MCF 10A (cell line): Measurements from ENCODE around the gene PAPSS1. TPM values are rescaled to one million over a fixed set of nuclear protein-coding genes. Genes with fewer than 3 reads are reported as not detected.

ENCODE experiments used
- BruUV-seq: library from RNA; stranded (reverse); fragments of 400-500 nt; replicated peaks from 2 replicates; lab custom pipeline; 2021; lab: Mats Ljungman, UMichigan
- CTCF ChIA-PET: fragments of 300-600 bp; sonication (Branson Sonifier 250); formaldehyde crosslinking; extraction: SDS; loops from one replicate; lab custom pipeline; 2021; ENCODE audit warnings: antibody characterized with exemption, inconsistent platforms; lab: Yijun Ruan, JAX
- POLR2A ChIA-PET: fragments of 300-600, 350-650 bp; sonication (Branson Sonifier 250); formaldehyde crosslinking; extraction: SDS; loops from one replicate; lab custom pipeline; 2020; ENCODE audit warnings: antibody characterized with exemption, inconsistent platforms; lab: Yijun Ruan, JAX
- DNase-seq: peaks from one replicate; pipeline ENCODE4 v3.0.0-alpha.2; 2018; ENCODE audit not compliant: unreplicated experiment
- H3K27ac Mint-ChIP-seq: one replicate; pipeline ENCODE4 v1.8.0; 2022; ENCODE audit warnings: mild to moderate bottlenecking, low read depth, mixed read lengths; ENCODE audit not compliant: unreplicated experiment
- H3K27me3 Mint-ChIP-seq: one replicate; pipeline ENCODE4 v1.8.0; 2022; ENCODE audit warnings: mixed read lengths; ENCODE audit not compliant: insufficient read depth, unreplicated experiment
- H3K36me3 Mint-ChIP-seq: one replicate; pipeline ENCODE4 v1.8.0; 2022; ENCODE audit warnings: mild to moderate bottlenecking, moderate library complexity, mixed read lengths; ENCODE audit not compliant: insufficient read depth, unreplicated experiment
- H3K4me1 Mint-ChIP-seq: one replicate; pipeline ENCODE4 v1.8.0; 2022; ENCODE audit warnings: mixed read lengths; ENCODE audit not compliant: insufficient read depth, unreplicated experiment
- H3K4me3 Mint-ChIP-seq: one replicate; pipeline ENCODE4 v1.8.0; 2022; ENCODE audit warnings: mild to moderate bottlenecking, moderate library complexity, mixed read lengths; ENCODE audit not compliant: unreplicated experiment
- H3K9me3 Mint-ChIP-seq: one replicate; pipeline ENCODE4 v1.8.0; 2022; ENCODE audit warnings: mixed read lengths; ENCODE audit not compliant: unreplicated experiment
- CTCF ChIP-seq: fragments of 200-600 bp; IDR thresholded peaks from one replicate; pipeline ENCODE4 v1.8.0; 2022; ENCODE audit warnings: antibody characterized with exemption, mild to moderate bottlenecking; ENCODE audit not compliant: unreplicated experiment
- intact Hi-C: fragments of 100-400 bp; cut with micrococcal nuclease; formaldehyde crosslinking; loops from 2 replicates; pipeline ENCODE4 v1.14.1; 2022
- total RNA-seq: library from RNA; stranded (reverse); gene quantifications from 2 replicates; pipeline ENCODE4 v1.2.3, GENCODE V29; 2022

PAPSS1 gene
- total RNA-seq, 1 experiment from 2014 or later = 63.9 TPM

GRCh38 chr4:107742196-107742595 lies 22.2 kb upstream of the PAPSS1 start:
- Mint-ChIP-seq H3K4me1 (no peaks in the 10 kb centered on the region), H3K9me3 (peaks cover 14% of the 10 kb centered on the region), H3K4me3 (no peak overlapping the region), H3K36me3 (no peaks in the 10 kb centered on the region), H3K27me3 (no peaks in the 10 kb centered on the region), H3K27ac (no peak overlapping the region)
- TF ChIP-seq CTCF = no peak
- CTCF ChIA-PET = interaction anchor here (0.6 to 0.7 kb wide), 2 partner anchors 10 to 928 kb away, joined by 3 read pairs; no protein-coding TSS in a partner anchor
- no peak for DNase-seq
- BruUV-seq = no TSS peak
- intact Hi-C loops = no loop called here
- POLR2A ChIA-PET = no interaction called here

GRCh38 chr4:107740950-107741701 lies 21.1 kb upstream of the PAPSS1 start:
- TF ChIP-seq CTCF = no peak
- no peak for DNase-seq
- Mint-ChIP-seq H3K36me3 (no peaks in the 10 kb centered on the region), H3K4me1 (no peaks in the 10 kb centered on the region), H3K4me3 (no peak overlapping the region), H3K27ac (no peak overlapping the region), H3K9me3 (peaks cover 14% of the 10 kb centered on the region), H3K27me3 (no peaks in the 10 kb centered on the region)
- ChIA-PET CTCF (interaction anchor here (0.7 to 0.8 kb wide), 3 partner anchors 9 to 19 kb away, joined by 3 read pairs; no protein-coding TSS in a partner anchor), POLR2A (interaction anchor here (1.0 kb wide), 1 partner anchor 85 kb away, joined by 4 read pairs; no protein-coding TSS in a partner anchor)
- BruUV-seq = no TSS peak
- intact Hi-C loops = no loop called here

- Mint-ChIP-seq H3K27me3 (no peaks in the 10 kb centered on the region), H3K27ac (no peak overlapping the region), H3K4me1 (no peaks in the 10 kb centered on the region), H3K4me3 (no peak overlapping the region), H3K36me3 (no peaks in the 10 kb centered on the region), H3K9me3 (peaks cover 14% of the 10 kb centered on the region)
- BruUV-seq = no TSS peak
- DNase-seq = peak; percentile 24
- CTCF ChIA-PET = interaction anchor here (0.6 to 0.8 kb wide), 3 partner anchors 18 to 60 kb away, joined by 3 to 4 read pairs (median 3); no protein-coding TSS in a partner anchor
- POLR2A ChIA-PET = interaction anchor here (1.0 kb wide), 1 partner anchor 86 kb away, joined by 4 read pairs; no protein-coding TSS in a partner anchor
- no peak for TF ChIP-seq CTCF
- intact Hi-C loops = no loop called here
Observed at GRCh38 chr4:107740381-107740780, 20.3 kb upstream of the PAPSS1 start.

GRCh38 chr4:107737450-107737849 lies 17.4 kb upstream of the PAPSS1 start:
- DNase-seq = no peak
- Mint-ChIP-seq H3K9me3 (peaks cover 6% of the 10 kb centered on the region), H3K27ac (peak overlapping the region; percentile 32), H3K36me3 (no peaks in the 10 kb centered on the region), H3K4me3 (no peak overlapping the region), H3K27me3 (no peaks in the 10 kb centered on the region), H3K4me1 (no peaks in the 10 kb centered on the region)
- TF ChIP-seq CTCF = no peak
- intact Hi-C loops = loop anchor here (5.0 to 10.0 kb wide), 2 partner anchors 553 to 685 kb away; no protein-coding TSS in a partner anchor
- CTCF ChIA-PET = interaction anchor here (0.6 to 4.6 kb wide), 29 partner anchors 10 to 1556 kb away, joined by 3 to 58 read pairs (median 4); partner anchors contain the start of gene PAPSS1
- POLR2A ChIA-PET = interaction anchor here (1.3 kb wide), 1 partner anchor 9 kb away, joined by 3 read pairs; no protein-coding TSS in a partner anchor
- no TSS peak for BruUV-seq
